Cardiac muscle cell (in vitro differentiated cells and primary cell): ENCODE measurements around the gene KDF1. TPM values are rescaled to one million over a fixed set of nuclear protein-coding genes. Genes with fewer than 3 reads are reported as not detected.

Source experiments
- DNase-seq, 2 donors: peaks; one replicate each; pipeline versions ENCODE4 v3.0.0 to v3.0.0-alpha.2; 2010 to 2017; ENCODE audit warnings: low read depth in 1 of 2, low spot score in 1 of 2
- H3K27ac ChIP-seq: fragments of 200-600 bp; sonication (generic); 2 replicates; pipeline ENCODE4 v1.5.1; 2016
- H3K27me3 ChIP-seq: fragments of 200-600 bp; sonication (generic); 2 replicates; pipeline ENCODE4 v1.6.0; 2016; ENCODE audit warnings: control low read depth
- H3K36me3 ChIP-seq: fragments of 200-600 bp; sonication (generic); 2 replicates; pipeline ENCODE4 v1.5.1; 2016; ENCODE audit warnings: control low read depth
- H3K4me1 ChIP-seq: fragments of 200-600 bp; sonication (generic); 2 replicates; pipeline ENCODE4 v1.8.1; 2017; ENCODE audit warnings: low read depth, mild to moderate bottlenecking, mixed run types
- H3K4me3 ChIP-seq: fragments of 200-600 bp; sonication (generic); 2 replicates; pipeline ENCODE4 v1.5.1; 2016; ENCODE audit warnings: mild to moderate bottlenecking
- H3K9me3 ChIP-seq: fragments of 200-600 bp; sonication (generic); 2 replicates; pipeline ENCODE4 v1.5.1; 2017; ENCODE audit warnings: low read depth, mild to moderate bottlenecking, control low read depth
- polyA plus RNA-seq: library from polyadenylated mRNA; unstranded; fragments of >200 nt; fragmentation: Nextera tagmentation; extraction: Ambion mirVana; gene quantifications from 2 replicates; pipeline ENCODE4 v1.2.1, GENCODE V29; 2016
- total RNA-seq: library from RNA; depleted of rRNA; stranded (reverse); fragments of >200 nt; gene quantifications from 2 replicates; pipeline ENCODE4 v1.2.3, GENCODE V29; 2016
- TF ChIP-seq, protein P1 (sequence below): IDR thresholded peaks from 2 replicates; pipeline ENCODE4 v1.5.1; 2012; ENCODE audit warnings: low read depth, mild to moderate bottlenecking, low read length

The KDF1 gene
- total and polyA plus RNA-seq, 2 experiments from 2014 or later: 0.35 to 0.63 TPM

- no peaks in the 10 kb centered on the region for H3K27me3 ChIP-seq
- TF ChIP-seq, protein P1, sequence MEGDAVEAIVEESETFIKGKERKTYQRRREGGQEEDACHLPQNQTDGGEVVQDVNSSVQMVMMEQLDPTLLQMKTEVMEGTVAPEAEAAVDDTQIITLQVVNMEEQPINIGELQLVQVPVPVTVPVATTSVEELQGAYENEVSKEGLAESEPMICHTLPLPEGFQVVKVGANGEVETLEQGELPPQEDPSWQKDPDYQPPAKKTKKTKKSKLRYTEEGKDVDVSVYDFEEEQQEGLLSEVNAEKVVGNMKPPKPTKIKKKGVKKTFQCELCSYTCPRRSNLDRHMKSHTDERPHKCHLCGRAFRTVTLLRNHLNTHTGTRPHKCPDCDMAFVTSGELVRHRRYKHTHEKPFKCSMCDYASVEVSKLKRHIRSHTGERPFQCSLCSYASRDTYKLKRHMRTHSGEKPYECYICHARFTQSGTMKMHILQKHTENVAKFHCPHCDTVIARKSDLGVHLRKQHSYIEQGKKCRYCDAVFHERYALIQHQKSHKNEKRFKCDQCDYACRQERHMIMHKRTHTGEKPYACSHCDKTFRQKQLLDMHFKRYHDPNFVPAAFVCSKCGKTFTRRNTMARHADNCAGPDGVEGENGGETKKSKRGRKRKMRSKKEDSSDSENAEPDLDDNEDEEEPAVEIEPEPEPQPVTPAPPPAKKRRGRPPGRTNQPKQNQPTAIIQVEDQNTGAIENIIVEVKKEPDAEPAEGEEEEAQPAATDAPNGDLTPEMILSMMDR: no peak
- no peak overlapping the region for H3K27ac ChIP-seq
- no peaks in the 10 kb centered on the region for H3K36me3 ChIP-seq
- H3K4me3 ChIP-seq: no peak overlapping the region
- no peaks in the 10 kb centered on the region for H3K9me3 ChIP-seq
- H3K4me1 ChIP-seq: peaks cover 17% of the 10 kb centered on the region
- DNase-seq: no peak
These were observed 48.7 kb downstream of the KDF1 start for GRCh38 chr1:26911399-26912146.

DNA sequence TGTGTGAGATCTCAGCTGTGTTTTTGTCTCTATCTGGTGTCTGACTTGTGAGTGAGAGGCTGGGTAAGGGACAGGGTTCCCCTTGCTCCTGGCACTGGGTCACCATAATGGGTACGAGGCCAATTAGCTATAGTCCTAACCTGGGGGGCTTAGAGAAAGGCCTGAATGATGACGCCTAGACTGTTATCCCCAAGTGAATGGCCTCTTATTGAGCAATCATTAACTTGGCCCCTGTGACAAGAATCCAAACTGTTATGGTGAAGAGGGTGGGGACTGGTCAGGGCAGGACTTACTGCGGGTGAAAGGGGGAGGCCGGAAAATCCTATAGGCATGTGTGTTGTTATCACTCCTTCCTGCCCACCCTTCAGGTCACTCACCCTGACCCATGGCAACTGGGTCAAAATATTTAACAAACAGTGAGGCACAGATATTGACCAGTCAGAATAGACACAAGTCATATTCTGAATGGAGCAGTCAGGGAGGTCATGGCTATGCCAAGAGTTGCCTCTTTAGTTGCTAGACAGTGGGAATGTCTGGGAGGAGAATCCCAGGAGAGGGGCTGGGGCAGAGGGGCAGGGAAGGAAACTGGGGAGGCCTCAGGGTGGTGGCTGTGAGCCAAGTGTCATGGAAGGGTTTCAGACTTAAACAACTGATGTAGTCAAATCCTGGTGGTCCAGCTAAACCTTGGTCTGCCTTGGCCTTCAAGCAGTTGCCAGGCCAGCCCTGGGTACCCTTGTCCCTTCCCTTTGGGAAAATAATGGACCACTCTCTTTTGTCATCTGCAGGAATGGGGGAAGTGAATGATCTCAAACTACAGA lies 49.7 kb downstream of the KDF1 start:
- no peak overlapping the region for H3K4me3 ChIP-seq
- H3K4me1 ChIP-seq: peaks cover 17% of the 10 kb centered on the region
- no peak for DNase-seq
- TF ChIP-seq, protein P1: no peak
- H3K36me3 ChIP-seq: no peaks in the 10 kb centered on the region
- no peaks in the 10 kb centered on the region for H3K27me3 ChIP-seq
- H3K9me3 ChIP-seq: no peaks in the 10 kb centered on the region
- H3K27ac ChIP-seq: no peak overlapping the region

GRCh38 chr1:26909951-26910342 lies 50.3 kb downstream of the KDF1 start:
- no peak overlapping the region for H3K4me3 ChIP-seq
- no peaks in the 10 kb centered on the region for H3K36me3 ChIP-seq
- TF ChIP-seq, protein P1: no peak

DNA sequence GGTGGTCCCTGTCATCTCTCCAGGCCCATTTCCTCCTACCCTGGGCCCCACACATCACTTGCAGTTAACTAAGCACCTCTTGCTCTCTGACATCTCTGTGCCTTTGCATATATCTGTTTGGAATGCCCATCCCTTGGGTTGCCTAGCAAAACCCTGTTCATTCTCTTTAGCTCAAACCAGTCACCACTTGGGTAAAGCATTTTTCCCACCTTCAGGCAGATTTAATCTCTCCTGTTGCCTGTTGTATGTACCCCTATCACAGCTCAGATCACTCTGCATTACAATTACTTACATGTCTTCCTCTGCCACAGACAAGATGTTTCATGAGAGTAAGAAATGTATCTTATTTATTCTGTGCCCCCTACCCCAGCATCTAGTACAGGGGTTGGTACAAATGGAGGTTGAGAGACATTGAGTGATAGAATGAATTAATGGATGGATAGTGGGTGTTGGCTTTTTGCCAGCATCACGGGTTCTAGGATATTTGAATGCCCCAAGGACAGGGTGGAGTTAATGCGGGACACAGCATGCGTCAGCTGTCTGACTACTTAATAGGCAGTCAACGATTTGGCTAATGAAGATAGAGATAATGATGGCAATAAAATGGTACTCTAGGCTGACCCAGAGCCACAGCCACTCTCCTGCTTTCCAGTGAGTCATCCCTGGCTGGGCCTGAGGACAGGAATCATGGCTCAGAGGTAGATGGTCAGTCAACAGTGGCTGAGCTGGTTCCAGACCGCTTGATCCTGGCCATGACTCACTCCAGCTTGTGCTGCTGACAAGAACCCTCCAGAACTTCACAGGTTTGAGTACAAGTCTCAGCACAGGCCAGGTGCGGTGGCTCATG lies 53.0 kb downstream of the KDF1 start:
- Histone ChIP-seq H3K4me3 (no peak overlapping the region), H3K36me3 (no peaks in the 10 kb centered on the region)

More at GRCh38 chr1:26909951-26910342, 50.3 kb downstream of the KDF1 start:
- no peaks in the 10 kb centered on the region for H3K27me3 ChIP-seq
- H3K27ac ChIP-seq: no peak overlapping the region
- no peaks in the 10 kb centered on the region for H3K9me3 ChIP-seq
- H3K4me1 ChIP-seq: peaks cover 17% of the 10 kb centered on the region
- DNase-seq: no peak

More for the DNA sequence above, 53.0 kb downstream of the KDF1 start:
- DNase-seq: peak in 1 of 2 donors; percentile 69
- H3K9me3 ChIP-seq: no peaks in the 10 kb centered on the region
- H3K27me3 ChIP-seq: no peaks in the 10 kb centered on the region
- H3K4me1 ChIP-seq: no peaks in the 10 kb centered on the region
- TF ChIP-seq, protein P1: no peak
- H3K27ac ChIP-seq: no peak overlapping the region
